Measurements from ENCODE around the gene EDA2R.

- TF ChIP-seq EZH2 (IDR thresholded peaks at IDR 0.05) (no peak), POLR2AphosphoS5 (IDR thresholded peaks at IDR 0.05; ENCODE audit: borderline replicate concordance, low read depth, low read length) (no peak), FOXP2 (optimal IDR thresholded peaks at IDR 0.05; ENCODE audit: control extremely low read depth, extremely low read length, insufficient read depth) (no peak)
Measured at GRCh38 chrX:66674506-66674905, 35.6 kb upstream of the EDA2R start.
